ENCODE data around the gene ITPR1. TPM values are rescaled to one million over a fixed set of nuclear protein-coding genes. Genes with fewer than 3 reads are reported as not detected.
"Not testable (repeated sequence)": the region's sequence is repeated elsewhere in the genome, so short reads cannot be mapped to it uniquely, and the experiment has no call there.

Gene ITPR1
- total and polyA plus RNA-seq, 4 donors = 3.7 to 39.4 (median 8.2) TPM

- 76% methylated on average over 2 of the region's 2 CpGs for WGBS
- not testable (repeated sequence) for H3K36me3 ChIP-seq (ENCODE audit: control insufficient read depth in 4 of 4, insufficient read depth in 3 of 4, low read depth in 1 of 4, low read length in 3 of 4); DNase-seq (ENCODE audit: low spot score)
These were observed 269.5 kb downstream of the ITPR1 start for GRCh38 chr3:4762481-4763230.

GRCh38 chr3:4763604-4764247, 270.6 kb downstream of the ITPR1 start:
- H3K36me3 ChIP-seq (ENCODE audit: control insufficient read depth in 4 of 4, insufficient read depth in 3 of 4, low read depth in 1 of 4, low read length in 3 of 4) = no peaks in the 10 kb centered on the region
- no peak overlapping the region for H3K9ac ChIP-seq (ENCODE audit: low read depth in 1 of 2, low read length in 2 of 2)
- no peaks in the 10 kb centered on the region for H3K27me3 ChIP-seq (ENCODE audit: control insufficient read depth in 4 of 4, insufficient read depth in 4 of 4, low read length in 3 of 4)
- peaks cover 0 to 5% (median 2%) of the 10 kb centered on the region in 4 donors for H3K9me3 ChIP-seq (ENCODE audit: control insufficient read depth in 4 of 4, low read length in 3 of 4)
- DNase-seq (ENCODE audit: low spot score) = no peak
- H3K4me1 ChIP-seq (ENCODE audit: control insufficient read depth in 4 of 4, insufficient read depth in 4 of 4, low read length in 3 of 4) = peaks cover 0 to 9% (median 2%) of the 10 kb centered on the region in 4 donors
- H3K27ac ChIP-seq (ENCODE audit: low read depth in 1 of 2, low read length in 2 of 2) = no peak overlapping the region
- WGBS = 98% methylated on average over 21 of the region's 21 CpGs
- H3K4me3 ChIP-seq (ENCODE audit: low read depth in 1 of 3, low read length in 3 of 3) = no peak overlapping the region
- TF ChIP-seq RAD21 (IDR thresholded peaks at IDR 0.05) (no peak), EGR1 (IDR thresholded peaks at IDR 0.05; ENCODE audit: low read depth in 2 of 2) (no peak), YY1 (IDR thresholded peaks at IDR 0.05) (no peak), TAF1 (conservative IDR thresholded peaks at IDR 0.05) (no peak), ATF3 (IDR thresholded peaks at IDR 0.05) (no peak), ZBTB33 (IDR thresholded peaks at IDR 0.05) (no peak), FOXA2 (IDR thresholded peaks at IDR 0.05) (no peak), MAX (IDR thresholded peaks at IDR 0.05) (no peak), HNF4A (conservative IDR thresholded peaks at IDR 0.05) (no peak), RXRA (IDR thresholded peaks at IDR 0.05) (no peak), JUND (IDR thresholded peaks at IDR 0.05) (no peak), SP1 (IDR thresholded peaks at IDR 0.05) (no peak), HNF4G (IDR thresholded peaks at IDR 0.05) (no peak), REST (IDR thresholded peaks at IDR 0.05) (no peak), GABPA (IDR thresholded peaks at IDR 0.05 in 1 of 2, conservative IDR thresholded peaks at IDR 0.05 in 1 of 2) (no peak), FOXA1 (IDR thresholded peaks at IDR 0.05) (no peak)

More at GRCh38 chr3:4762481-4763230, 269.5 kb downstream of the ITPR1 start:
- H3K4me1 ChIP-seq (ENCODE audit: control insufficient read depth in 4 of 4, insufficient read depth in 4 of 4, low read length in 3 of 4); H3K4me3 ChIP-seq (ENCODE audit: low read depth in 1 of 3, low read length in 3 of 3); H3K9ac ChIP-seq (ENCODE audit: low read depth in 1 of 2, low read length in 2 of 2); H3K9me3 ChIP-seq (ENCODE audit: control insufficient read depth in 4 of 4, low read length in 3 of 4); H3K27me3 ChIP-seq (ENCODE audit: control insufficient read depth in 4 of 4, insufficient read depth in 4 of 4, low read length in 3 of 4): not testable (repeated sequence)
- TF ChIP-seq SP1 (IDR thresholded peaks at IDR 0.05) (peak; percentile 66), FOXA1 (IDR thresholded peaks at IDR 0.05) (peak; percentile 71), ZBTB33 (IDR thresholded peaks at IDR 0.05) (peak; percentile 41), RAD21 (IDR thresholded peaks at IDR 0.05) (peak; percentile 38 to 54), YY1 (IDR thresholded peaks at IDR 0.05) (peak; percentile 89), RXRA (IDR thresholded peaks at IDR 0.05) (peak; percentile 93), EGR1 (IDR thresholded peaks at IDR 0.05; ENCODE audit: low read depth in 2 of 2) (peak in 1 of 2 donors; percentile 23), JUND (IDR thresholded peaks at IDR 0.05) (peak in 1 of 2 donors; percentile 51), HNF4A (conservative IDR thresholded peaks at IDR 0.05) (peak; percentile 72 to 77), MAX (IDR thresholded peaks at IDR 0.05) (peak; percentile 46), FOXA2 (IDR thresholded peaks at IDR 0.05) (peak; percentile 93)
- peak overlapping the region; percentile 29 to 53 for H3K27ac ChIP-seq (ENCODE audit: low read depth in 1 of 2, low read length in 2 of 2)
